HepG2 (cell line): ENCODE data around the gene ENAH. TPM values are rescaled to one million over a fixed set of nuclear protein-coding genes. Genes with fewer than 3 reads are reported as not detected.

Experiments
- CEBPG ChIP-seq: IDR thresholded peaks from 2 replicates; pipeline ENCODE4 v1.6.1; 2016
- ELF4 ChIP-seq: sonication (generic); formaldehyde crosslinking; IDR thresholded peaks from 2 replicates; pipeline ENCODE4 v1.5.0; 2020; ENCODE audit warnings: missing genetic modification reagents, mild to moderate bottlenecking, moderate library complexity, borderline replicate concordance
- FOXP1 ChIP-seq, 2 experiments: fragments of 450-650 bp in 1 of 2; IDR thresholded peaks; 2 replicates each; pipeline ENCODE4 v1.6.1; 2017 to 2018; ENCODE audit warnings: antibody characterized with exemption in 1 of 2
- HOXD1 ChIP-seq: sonication (generic); formaldehyde crosslinking; IDR thresholded peaks from 2 replicates; pipeline ENCODE4 v1.5.0; 2020; ENCODE audit warnings: missing genetic modification reagents
- MLLT10 ChIP-seq: sonication (generic); formaldehyde crosslinking; IDR thresholded peaks from 2 replicates; pipeline ENCODE4 v1.4.0; 2020; ENCODE audit warnings: missing genetic modification reagents
- RBFOX2 ChIP-seq: fragments of 200-400 bp; formaldehyde crosslinking; IDR thresholded peaks from 2 replicates; pipeline ENCODE4 v1.6.1; 2017; ENCODE audit warnings: low read depth, mild to moderate bottlenecking, low read length
- SALL1 ChIP-seq: sonication (generic); formaldehyde crosslinking; IDR thresholded peaks from 2 replicates; pipeline ENCODE4 v1.8.0; 2022; ENCODE audit warnings: mild to moderate bottlenecking, missing genetic modification reagents
- ZEB1 ChIP-seq: IDR thresholded peaks from 2 replicates; pipeline ENCODE4 v1.6.1; 2012; ENCODE audit warnings: mild to moderate bottlenecking, low read depth, inconsistent platforms; ENCODE audit not compliant: insufficient replicate concordance
- ZNF350 ChIP-seq: sonication (generic); formaldehyde crosslinking; IDR thresholded peaks from 2 replicates; pipeline ENCODE4 v1.4.0; 2020; ENCODE audit warnings: mild to moderate bottlenecking, low read depth, missing genetic modification reagents, borderline replicate concordance
- ZNF660 ChIP-seq: sonication (generic); formaldehyde crosslinking; IDR thresholded peaks from 2 replicates; pipeline ENCODE4 v1.5.1; 2020; ENCODE audit warnings: mild to moderate bottlenecking, low read depth, missing genetic modification reagents, borderline replicate concordance
- ZNF878 ChIP-seq: sonication (generic); formaldehyde crosslinking; IDR thresholded peaks from 2 replicates; pipeline ENCODE4 v1.8.1; 2023; ENCODE audit warnings: mild to moderate bottlenecking, missing genetic modification reagents, moderate library complexity
- polyA plus RNA-seq, 8 experiments: library from polyadenylated mRNA; depleted of rRNA in 3 of 8; stranded (reverse) in 7 of 8; unstranded in 1 of 8; fragments of >200 nt; fragmentation: Illumina TruSeq in 4 of 8; extraction: Trizol in 4 of 8; gene quantifications; 2 replicates each; pipeline versions ENCODE4 v1.2.1 to v1.2.3, GENCODE V29; 2011 to 2016; ENCODE audit warnings: low read depth in 4 of 8, missing spikeins in 1 of 8, mixed read lengths in 1 of 8; ENCODE audit not compliant: insufficient read depth in 1 of 8
- total RNA-seq, 5 experiments: library from RNA; depleted of rRNA; stranded (reverse); fragments of >200 nt; fragmentation: Illumina TruSeq; extraction: Trizol; gene quantifications; 2 replicates each; pipeline ENCODE4 v1.2.3, GENCODE V29; 2016; ENCODE audit warnings: low read depth in 1 of 5
- TF ChIP-seq, protein P1 (sequence below): sonication (generic); formaldehyde crosslinking; IDR thresholded peaks from 2 replicates; pipeline ENCODE4 v1.5.0; 2020; ENCODE audit warnings: mild to moderate bottlenecking, missing genetic modification reagents
- TF ChIP-seq, protein P2 (sequence below): sonication (generic); formaldehyde crosslinking; IDR thresholded peaks from 2 replicates; pipeline ENCODE4 v1.4.0; 2020; ENCODE audit warnings: missing genetic modification reagents
- TF ChIP-seq, protein P3 (sequence below): IDR thresholded peaks from 2 replicates; pipeline ENCODE4 v1.6.1; 2016; ENCODE audit warnings: control low read depth
- TF ChIP-seq, protein P4 (sequence below): sonication (generic); formaldehyde crosslinking; IDR thresholded peaks from 2 replicates; pipeline ENCODE4 v1.4.0; 2020; ENCODE audit warnings: missing genetic modification reagents
- TF ChIP-seq, protein P5 (sequence below): sonication (generic); formaldehyde crosslinking; IDR thresholded peaks from 2 replicates; pipeline ENCODE4 v1.8.1; 2023; ENCODE audit warnings: mild to moderate bottlenecking, missing genetic modification reagents
- TF ChIP-seq, protein P6 (sequence below): sonication (generic); formaldehyde crosslinking; IDR thresholded peaks from 2 replicates; pipeline ENCODE4 v1.4.0; 2020; ENCODE audit warnings: missing genetic modification reagents
- TF ChIP-seq, protein P7 (sequence below): sonication (generic); formaldehyde crosslinking; IDR thresholded peaks from 2 replicates; pipeline ENCODE4 v1.4.0; 2020; ENCODE audit warnings: missing genetic modification reagents, borderline replicate concordance

ENAH gene
- total and polyA plus RNA-seq, 2 of the 13 experiments (the other 11 are each of a cell fraction or from before 2014, with no cell fraction given): 22.1 to 58.3 TPM

DNA sequence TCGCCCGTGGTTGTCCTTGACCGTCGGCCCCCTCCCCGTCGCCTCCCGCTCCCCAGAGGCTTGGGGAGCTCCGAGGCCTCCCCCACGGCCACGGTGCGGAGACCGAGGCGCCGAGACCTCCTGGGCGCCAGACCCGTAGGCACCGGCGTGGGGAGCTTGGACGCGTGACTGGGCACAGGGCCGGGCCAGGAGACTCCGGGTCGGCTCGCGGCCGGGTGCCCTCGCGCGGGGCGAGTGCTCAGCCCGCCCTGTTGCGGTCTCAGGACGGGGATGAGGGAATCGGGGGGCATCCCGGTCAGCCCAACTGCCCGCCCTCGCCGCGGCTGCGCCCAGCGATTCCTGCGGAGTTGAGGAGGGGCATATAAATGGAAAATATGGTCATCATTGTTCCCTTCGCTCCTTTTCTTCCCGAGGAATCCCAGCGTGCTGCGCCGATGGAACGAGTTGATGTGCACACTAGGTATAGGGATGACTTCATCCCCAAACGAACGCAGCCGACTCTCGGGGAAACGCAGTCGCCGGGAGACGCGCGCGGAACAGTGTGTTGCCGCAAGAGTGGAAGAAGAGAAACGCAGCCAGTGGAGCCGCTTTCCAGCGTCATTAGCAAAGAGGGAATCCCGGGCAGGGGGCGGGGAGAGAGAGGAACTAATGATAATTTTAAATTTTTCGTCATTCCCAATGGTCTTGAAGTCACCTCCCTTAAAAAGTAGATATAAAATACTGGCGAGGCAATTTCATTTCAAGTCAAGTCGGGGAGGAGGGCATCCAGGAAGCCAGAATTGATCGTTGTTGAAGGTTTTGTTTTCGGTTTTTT, 747 bp upstream of the ENAH start (continued):
- TF ChIP-seq ZEB1 (no peak), MLLT10 (CRISPR knock-in tag) (no peak), CEBPG (CRISPR knock-in tag) (no peak), ZNF878 (no peak), RBFOX2 (peak; percentile 64), ELF4 (no peak), ZNF350 (0 out of 2 replicates have a peak, but pooled peaks have one; percentile 39), HOXD1 (no peak; the same call in 1 of the 2 replicates), ZNF660 (CRISPR knock-in tag) (no peak), FOXP1 (IDR thresholded peaks at IDR 0.05) (no peak), FOXP1 (CRISPR knock-in tag; IDR thresholded peaks at IDR 0.05) (no peak), SALL1 (peak; percentile 54; the same call in 1 of the 2 replicates)
- TF ChIP-seq, protein P1, sequence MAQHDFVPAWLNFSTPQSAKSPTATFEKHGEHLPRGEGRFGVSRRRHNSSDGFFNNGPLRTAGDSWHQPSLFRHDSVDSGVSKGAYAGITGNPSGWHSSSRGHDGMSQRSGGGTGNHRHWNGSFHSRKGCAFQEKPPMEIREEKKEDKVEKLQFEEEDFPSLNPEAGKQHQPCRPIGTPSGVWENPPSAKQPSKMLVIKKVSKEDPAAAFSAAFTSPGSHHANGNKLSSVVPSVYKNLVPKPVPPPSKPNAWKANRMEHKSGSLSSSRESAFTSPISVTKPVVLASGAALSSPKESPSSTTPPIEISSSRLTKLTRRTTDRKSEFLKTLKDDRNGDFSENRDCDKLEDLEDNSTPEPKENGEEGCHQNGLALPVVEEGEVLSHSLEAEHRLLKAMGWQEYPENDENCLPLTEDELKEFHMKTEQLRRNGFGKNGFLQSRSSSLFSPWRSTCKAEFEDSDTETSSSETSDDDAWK: no peak
- TF ChIP-seq, protein P2, sequence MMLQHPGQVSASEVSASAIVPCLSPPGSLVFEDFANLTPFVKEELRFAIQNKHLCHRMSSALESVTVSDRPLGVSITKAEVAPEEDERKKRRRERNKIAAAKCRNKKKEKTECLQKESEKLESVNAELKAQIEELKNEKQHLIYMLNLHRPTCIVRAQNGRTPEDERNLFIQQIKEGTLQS (CRISPR knock-in tag): peak; percentile 38
- TF ChIP-seq, protein P3, sequence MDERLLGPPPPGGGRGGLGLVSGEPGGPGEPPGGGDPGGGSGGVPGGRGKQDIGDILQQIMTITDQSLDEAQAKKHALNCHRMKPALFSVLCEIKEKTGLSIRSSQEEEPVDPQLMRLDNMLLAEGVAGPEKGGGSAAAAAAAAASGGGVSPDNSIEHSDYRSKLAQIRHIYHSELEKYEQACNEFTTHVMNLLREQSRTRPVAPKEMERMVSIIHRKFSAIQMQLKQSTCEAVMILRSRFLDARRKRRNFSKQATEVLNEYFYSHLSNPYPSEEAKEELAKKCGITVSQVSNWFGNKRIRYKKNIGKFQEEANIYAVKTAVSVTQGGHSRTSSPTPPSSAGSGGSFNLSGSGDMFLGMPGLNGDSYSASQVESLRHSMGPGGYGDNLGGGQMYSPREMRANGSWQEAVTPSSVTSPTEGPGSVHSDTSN (CRISPR knock-in tag): no peak
- TF ChIP-seq, protein P4, sequence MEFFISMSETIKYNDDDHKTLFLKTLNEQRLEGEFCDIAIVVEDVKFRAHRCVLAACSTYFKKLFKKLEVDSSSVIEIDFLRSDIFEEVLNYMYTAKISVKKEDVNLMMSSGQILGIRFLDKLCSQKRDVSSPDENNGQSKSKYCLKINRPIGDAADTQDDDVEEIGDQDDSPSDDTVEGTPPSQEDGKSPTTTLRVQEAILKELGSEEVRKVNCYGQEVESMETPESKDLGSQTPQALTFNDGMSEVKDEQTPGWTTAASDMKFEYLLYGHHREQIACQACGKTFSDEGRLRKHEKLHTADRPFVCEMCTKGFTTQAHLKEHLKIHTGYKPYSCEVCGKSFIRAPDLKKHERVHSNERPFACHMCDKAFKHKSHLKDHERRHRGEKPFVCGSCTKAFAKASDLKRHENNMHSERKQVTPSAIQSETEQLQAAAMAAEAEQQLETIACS (CRISPR knock-in tag): no peak
- TF ChIP-seq, protein P5, sequence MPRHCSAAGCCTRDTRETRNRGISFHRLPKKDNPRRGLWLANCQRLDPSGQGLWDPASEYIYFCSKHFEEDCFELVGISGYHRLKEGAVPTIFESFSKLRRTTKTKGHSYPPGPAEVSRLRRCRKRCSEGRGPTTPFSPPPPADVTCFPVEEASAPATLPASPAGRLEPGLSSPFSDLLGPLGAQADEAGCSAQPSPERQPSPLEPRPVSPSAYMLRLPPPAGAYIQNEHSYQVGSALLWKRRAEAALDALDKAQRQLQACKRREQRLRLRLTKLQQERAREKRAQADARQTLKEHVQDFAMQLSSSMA: no peak
- TF ChIP-seq, protein P6, sequence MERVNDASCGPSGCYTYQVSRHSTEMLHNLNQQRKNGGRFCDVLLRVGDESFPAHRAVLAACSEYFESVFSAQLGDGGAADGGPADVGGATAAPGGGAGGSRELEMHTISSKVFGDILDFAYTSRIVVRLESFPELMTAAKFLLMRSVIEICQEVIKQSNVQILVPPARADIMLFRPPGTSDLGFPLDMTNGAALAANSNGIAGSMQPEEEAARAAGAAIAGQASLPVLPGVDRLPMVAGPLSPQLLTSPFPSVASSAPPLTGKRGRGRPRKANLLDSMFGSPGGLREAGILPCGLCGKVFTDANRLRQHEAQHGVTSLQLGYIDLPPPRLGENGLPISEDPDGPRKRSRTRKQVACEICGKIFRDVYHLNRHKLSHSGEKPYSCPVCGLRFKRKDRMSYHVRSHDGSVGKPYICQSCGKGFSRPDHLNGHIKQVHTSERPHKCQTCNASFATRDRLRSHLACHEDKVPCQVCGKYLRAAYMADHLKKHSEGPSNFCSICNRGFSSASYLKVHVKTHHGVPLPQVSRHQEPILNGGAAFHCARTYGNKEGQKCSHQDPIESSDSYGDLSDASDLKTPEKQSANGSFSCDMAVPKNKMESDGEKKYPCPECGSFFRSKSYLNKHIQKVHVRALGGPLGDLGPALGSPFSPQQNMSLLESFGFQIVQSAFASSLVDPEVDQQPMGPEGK (CRISPR knock-in tag): peak; percentile 70
- TF ChIP-seq, protein P7, sequence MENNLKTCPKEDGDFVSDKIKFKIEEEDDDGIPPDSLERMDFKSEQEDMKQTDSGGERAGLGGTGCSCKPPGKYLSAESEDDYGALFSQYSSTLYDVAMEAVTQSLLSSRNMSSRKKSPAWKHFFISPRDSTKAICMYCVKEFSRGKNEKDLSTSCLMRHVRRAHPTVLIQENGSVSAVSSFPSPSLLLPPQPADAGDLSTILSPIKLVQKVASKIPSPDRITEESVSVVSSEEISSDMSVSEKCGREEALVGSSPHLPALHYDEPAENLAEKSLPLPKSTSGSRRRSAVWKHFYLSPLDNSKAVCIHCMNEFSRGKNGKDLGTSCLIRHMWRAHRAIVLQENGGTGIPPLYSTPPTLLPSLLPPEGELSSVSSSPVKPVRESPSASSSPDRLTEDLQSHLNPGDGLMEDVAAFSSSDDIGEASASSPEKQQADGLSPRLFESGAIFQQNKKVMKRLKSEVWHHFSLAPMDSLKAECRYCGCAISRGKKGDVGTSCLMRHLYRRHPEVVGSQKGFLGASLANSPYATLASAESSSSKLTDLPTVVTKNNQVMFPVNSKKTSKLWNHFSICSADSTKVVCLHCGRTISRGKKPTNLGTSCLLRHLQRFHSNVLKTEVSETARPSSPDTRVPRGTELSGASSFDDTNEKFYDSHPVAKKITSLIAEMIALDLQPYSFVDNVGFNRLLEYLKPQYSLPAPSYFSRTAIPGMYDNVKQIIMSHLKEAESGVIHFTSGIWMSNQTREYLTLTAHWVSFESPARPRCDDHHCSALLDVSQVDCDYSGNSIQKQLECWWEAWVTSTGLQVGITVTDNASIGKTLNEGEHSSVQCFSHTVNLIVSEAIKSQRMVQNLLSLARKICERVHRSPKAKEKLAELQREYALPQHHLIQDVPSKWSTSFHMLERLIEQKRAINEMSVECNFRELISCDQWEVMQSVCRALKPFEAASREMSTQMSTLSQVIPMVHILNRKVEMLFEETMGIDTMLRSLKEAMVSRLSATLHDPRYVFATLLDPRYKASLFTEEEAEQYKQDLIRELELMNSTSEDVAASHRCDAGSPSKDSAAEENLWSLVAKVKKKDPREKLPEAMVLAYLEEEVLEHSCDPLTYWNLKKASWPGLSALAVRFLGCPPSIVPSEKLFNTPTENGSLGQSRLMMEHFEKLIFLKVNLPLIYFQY: peak; percentile 66; the same call in 1 of the 2 replicates
